ENCODE measurements around the gene SLIT1.

SLIT1 gene

DNA sequence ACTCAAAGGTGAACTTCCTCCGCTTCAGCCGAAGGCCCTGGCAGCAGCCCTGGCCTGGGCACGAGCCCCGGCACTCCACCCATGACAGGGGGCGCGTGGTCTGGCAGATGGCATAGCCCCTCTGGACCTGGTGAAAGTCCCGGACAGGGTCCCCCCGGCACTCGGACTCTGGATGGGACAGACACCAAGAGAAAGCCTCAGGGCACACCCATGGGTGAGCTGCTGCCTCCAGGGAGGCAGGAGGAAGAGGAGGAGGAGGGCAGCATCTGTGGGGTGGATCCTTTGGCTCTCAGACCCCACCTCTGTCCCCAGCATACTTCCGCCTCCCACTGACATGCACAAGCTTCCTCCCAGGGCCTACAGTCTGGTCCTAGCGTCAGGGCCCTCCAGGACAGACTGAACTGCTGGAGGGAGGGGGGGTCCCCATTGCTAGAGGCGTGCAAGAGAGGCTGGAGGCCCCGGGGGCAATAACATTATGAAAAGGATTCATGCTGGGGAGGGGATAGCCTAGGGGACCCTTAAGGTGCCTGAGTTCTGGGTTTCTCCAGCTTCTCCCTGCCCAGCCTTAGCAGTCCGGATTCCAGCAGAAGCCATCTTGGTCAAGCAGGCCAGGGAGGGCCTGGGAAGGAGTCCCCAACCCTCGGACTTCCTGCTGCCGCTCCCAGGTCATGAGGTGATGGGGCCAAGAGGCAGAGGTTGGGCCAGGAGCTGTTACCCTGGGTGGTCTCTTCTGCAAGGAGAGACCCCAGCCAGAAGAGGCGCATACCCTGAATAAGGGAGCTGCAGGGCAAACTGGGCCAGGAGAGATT, 184.4 kb downstream of the SLIT1 start:
- DNase-seq (ENCODE audit: low read depth in 3 of 3), result no peak

GRCh38 chr10:97000487-97001182, 185.1 kb downstream of the SLIT1 start:
- DNase-seq (ENCODE audit: low read depth in 3 of 3), result no peak

DNA sequence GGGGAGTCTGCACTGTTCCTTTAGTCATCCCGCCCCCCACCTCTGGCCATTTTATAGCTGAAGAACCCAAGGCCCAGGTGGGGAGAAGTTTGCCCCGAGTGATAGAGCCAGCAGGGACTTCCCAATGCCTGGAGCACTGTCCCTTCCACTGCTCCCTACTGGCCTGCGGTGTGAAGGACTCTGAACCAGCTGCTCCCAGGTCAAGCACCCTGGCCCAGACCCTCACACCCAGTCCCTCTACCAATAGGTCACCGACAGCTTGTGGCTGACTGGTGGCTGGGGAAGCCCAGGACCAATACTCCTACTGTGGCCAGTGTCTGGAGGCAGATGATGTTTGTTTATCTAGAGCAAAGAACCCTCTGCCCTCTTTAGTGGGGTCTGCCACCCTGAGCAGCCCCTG, 185.8 kb downstream of the SLIT1 start:
- DNase-seq (ENCODE audit: low read depth in 3 of 3), result no peak

- DNase-seq (ENCODE audit: low read depth in 3 of 3), result no peak
These were observed 186.4 kb downstream of the SLIT1 start for GRCh38 chr10:96999337-96999736.

- DNase-seq (ENCODE audit: low read depth in 3 of 3), result no peak
These were observed 187.3 kb downstream of the SLIT1 start for GRCh38 chr10:96998329-96998888.

GRCh38 chr10:96996275-96996965, 189.3 kb downstream of the SLIT1 start:
- no peak for DNase-seq (ENCODE audit: low read depth in 3 of 3)

- DNase-seq (ENCODE audit: low read depth in 3 of 3), result no peak
These were observed 189.9 kb downstream of the SLIT1 start for GRCh38 chr10:96995851-96996250.

GRCh38 chr10:96992721-96993120, 193.0 kb downstream of the SLIT1 start:
- no peak for DNase-seq (ENCODE audit: low read depth in 3 of 3)

GRCh38 chr10:96991313-96991841, 194.4 kb downstream of the SLIT1 start:
- DNase-seq (ENCODE audit: low read depth in 3 of 3), result no peak

DNA sequence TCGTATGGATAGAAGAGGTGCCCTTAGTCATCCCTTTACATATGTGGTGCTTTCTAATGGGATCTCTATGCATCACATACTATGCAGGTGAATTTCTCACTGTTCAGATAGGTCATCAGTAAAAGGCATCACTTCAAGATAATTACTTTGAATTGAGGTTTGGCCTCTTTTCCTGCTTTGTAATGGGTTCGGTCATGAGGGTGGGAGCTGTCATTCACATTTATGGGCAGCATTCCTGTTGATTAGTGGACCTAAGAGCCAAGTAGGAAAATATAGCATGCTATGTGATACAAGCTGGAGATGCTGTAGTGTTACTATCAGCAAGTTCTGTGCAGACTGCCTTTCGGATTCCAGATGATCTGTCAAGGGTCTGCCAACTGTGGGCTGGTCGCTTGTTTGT, 197.3 kb downstream of the SLIT1 start:
- no peak for DNase-seq (ENCODE audit: low read depth in 3 of 3)

DNA sequence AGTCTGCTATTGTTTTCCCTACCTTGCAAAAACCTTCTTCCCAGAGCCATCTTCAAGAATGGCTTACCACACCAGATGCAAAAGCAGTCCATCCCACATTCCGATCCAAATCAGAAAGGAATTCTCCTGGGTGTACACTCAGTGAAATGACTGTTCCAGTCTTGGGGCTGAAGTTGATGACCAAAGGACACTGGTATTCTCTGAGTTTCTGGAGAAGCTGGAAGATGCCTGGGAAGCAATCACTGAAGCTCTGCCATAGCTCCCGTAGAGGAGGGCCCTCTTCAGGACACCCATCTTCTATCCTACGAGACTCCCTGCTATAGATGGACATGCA, 197.9 kb downstream of the SLIT1 start:
- no peak for DNase-seq (ENCODE audit: low read depth in 3 of 3)

GRCh38 chr10:96987141-96987841, 198.5 kb downstream of the SLIT1 start:
- no peak for DNase-seq (ENCODE audit: low read depth in 3 of 3)

DNA sequence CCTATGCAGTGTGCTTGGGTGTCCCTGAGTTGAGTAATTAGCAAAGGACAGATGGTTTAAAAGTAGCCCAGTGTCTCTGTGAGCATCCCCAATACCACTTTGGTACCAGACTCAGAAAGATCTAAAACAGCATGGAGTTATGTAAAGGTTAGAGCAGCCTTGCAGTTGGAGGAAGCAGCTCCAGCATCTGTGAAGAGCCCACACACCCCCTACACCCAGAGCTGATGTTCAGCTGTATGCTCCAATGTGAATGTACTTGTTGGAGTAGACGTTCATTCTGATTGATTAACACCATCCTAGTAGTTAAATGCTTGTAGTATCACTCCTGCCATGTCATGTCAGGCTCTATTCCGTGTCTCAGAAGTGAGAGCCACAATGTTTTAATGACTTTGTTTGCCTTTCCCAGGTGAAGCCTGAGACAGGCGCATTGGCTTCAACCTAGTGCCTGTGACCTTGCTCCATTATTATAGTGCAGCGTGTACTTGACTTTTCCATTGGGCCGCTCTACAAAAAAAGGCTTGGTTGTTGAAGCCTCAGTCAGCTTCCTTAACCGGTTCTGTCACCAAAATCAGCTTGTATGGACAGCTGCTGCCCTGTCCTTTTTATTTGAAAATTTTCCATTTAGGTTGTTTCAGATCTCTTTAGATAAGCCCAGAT, 199.4 kb downstream of the SLIT1 start:
- no peak for DNase-seq (ENCODE audit: low read depth in 3 of 3)

DNA sequence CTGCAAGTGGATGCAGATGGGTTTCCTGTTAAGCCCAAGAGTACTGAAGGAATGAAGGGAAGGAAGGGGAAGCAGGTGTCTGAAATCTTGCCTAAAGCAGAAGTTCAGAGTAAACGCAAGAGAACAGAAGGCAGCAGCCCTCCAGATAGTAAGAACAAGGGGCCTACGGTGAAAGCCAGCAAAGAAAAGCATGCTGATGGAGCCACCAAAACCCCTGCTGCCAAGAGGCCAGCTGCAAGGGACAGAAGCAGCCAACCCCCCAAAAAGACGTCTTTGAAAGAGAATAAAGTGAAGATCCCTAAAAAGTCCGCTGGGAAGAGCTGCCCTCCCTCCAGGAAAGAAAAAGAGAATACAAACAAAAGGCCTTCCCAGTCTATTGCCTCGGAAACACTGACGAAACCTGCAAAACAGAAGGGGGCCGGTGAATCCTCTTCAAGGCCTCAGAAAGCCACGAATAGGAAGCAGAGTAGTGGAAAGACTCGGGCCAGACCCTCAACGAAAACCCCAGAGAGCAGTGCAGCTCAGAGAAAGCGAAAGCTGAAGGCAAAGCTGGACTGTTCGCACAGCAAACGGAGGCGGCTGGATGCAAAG, 201.1 kb downstream of the SLIT1 start:
- DNase-seq (ENCODE audit: low read depth in 3 of 3), result no peak

DNA sequence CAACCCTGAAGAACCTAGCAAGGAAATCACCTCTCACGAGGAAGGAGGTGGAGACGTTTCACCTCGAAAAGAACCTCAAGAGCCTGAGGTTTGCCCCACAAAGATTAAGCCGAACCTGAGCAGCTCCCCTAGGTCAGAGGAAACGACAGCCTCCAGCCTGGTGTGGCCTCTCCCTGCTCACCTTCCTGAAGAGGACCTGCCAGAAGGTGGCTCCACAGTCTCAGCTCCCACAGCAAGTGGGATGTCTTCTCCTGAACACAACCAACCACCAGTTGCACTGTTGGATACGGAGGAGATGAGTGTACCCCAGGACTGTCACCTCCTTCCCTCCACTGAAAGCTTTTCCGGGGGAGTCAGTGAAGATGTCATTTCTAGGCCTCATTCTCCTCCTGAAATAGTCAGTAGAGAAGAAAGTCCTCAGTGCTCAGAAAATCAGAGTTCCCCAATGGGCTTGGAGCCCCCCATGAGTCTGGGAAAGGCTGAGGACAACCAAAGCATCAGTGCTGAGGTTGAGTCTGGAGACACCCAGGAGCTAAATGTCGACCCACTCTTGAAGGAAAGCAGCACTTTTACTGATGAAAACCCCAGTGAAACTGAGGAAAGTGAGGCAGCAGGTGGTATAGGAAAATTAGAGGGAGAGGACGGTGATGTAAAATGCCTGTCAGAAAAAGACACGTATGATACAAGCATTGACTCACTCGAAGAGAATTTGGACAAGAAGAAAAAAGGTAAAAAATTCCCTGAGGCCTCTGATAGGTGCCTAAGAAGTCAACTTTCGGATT, 203.4 kb downstream of the SLIT1 start:
- DNase-seq (ENCODE audit: low read depth in 3 of 3), result no peak

DNA sequence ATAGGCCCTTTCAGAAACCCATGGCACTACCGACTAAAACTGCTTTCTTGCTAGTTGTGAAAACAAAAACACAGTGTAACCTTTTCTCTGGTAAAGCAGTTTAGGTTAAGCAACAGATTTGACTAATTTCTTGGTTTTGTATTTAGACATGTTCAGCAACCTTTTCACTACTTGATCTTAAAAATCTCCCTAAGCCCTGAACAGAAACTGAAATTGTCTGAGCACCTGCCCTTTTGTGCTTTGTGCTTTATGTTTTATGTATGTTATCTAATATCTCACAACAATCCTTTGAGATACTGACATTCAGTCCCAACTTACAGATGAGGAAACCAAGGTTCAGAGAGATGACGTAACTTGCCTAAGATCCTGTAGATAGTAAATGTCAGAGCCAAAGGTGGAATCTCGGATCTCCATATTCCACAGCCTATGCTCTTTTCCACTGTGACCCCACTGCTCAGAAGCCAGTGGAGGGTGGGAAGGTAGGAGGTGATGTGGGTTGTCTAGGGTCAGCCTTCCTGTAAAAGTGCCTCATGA, 207.1 kb downstream of the SLIT1 start:
- no peak for DNase-seq (ENCODE audit: low read depth in 3 of 3)

GRCh38 chr10:96975136-96975535, 210.6 kb downstream of the SLIT1 start:
- DNase-seq (ENCODE audit: low read depth in 3 of 3), result no peak

- no peak for DNase-seq (ENCODE audit: low read depth in 3 of 3)
These were observed 211.7 kb downstream of the SLIT1 start for GRCh38 chr10:96973809-96974747.

DNA sequence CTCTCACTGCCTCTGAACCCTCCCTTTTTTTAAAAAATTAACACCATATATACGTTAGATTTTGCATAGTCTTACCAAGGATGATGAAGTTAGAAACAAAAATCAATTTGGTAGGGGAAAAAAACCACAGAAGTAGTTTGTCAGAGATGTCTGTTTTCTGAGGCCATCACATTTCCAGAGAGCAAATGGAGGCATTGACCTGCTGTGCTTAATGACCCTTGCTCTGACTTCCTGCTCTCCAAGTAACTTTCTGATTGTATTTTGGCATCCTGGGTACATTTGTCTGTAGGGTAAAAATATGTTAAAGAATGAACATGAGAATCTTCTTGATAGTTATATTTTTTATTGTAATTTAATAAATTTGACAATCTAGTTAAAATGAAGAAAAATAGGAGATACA, 213.5 kb downstream of the SLIT1 start:
- DNase-seq (ENCODE audit: low read depth in 3 of 3), result no peak
